Fibroblast of lung (primary cell): Measurements from ENCODE around the gene WDR31.

Experiments used
- CTCF ChIP-seq, 2 donors: IDR thresholded peaks in 1 of 2; conservative IDR thresholded peaks in 1 of 2; 1 replicate in 1 of 2; 2 replicates in 1 of 2; pipeline ENCODE4 v1.5.1; 2011 to 2012; ENCODE audit warnings: low read length in 2 of 2, control low read depth in 1 of 2, inconsistent platforms in 1 of 2, low read depth in 1 of 2, mild to moderate bottlenecking in 1 of 2
- EZH2 ChIP-seq: IDR thresholded peaks from 2 replicates; pipeline ENCODE4 v1.5.1; 2012; ENCODE audit warnings: low read length, control low read depth, mild to moderate bottlenecking; ENCODE audit errors: missing control alignments

DNA sequence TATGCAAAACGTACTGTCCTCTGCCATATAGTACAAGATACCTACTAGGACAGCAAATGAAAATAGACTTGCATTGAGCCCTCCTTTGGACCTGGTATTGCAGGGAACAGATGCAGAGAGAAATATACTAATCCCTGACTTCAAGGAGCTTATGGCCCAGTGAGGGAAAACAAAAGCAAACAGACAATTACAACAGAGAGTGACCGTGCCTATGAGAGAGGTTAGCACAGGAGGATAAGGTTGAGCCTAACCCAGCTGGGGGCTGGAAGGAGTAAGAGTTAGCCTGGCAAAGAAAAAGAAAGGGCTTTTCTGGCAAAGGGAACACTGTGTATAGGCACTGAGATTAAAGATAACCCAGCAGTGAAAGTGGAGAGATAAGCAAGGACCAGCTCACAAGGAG is 70.2 kb downstream of the WDR31 start:
- TF ChIP-seq CTCF (conservative IDR thresholded peaks at IDR 0.05 in 1 of 2, IDR thresholded peaks at IDR 0.05 in 1 of 2; ENCODE audit: low read depth in 1 of 2, low read length in 2 of 2) = no peak
- TF ChIP-seq EZH2 = no peak
